NCI-H748 (cell line): ENCODE results near the gene CEP57L1.
"Not testable (repeated sequence)": the region's sequence is repeated elsewhere in the genome, so short reads cannot be mapped to it uniquely, and the experiment has no call there.

Source experiments
- DNase-seq: peaks from one replicate; lab custom pipeline; 2025; ENCODE audit not compliant: unreplicated experiment; lab: John Stamatoyannopoulos, UW

Gene CEP57L1

GRCh38 chr6:109073344-109074132 lies 21.8 kb upstream of the CEP57L1 start:
- peak; percentile 76 for DNase-seq

GRCh38 chr6:109074133-109074415 lies 21.2 kb upstream of the CEP57L1 start:
- no peak for DNase-seq

GRCh38 chr6:109075934-109076333 lies 19.4 kb upstream of the CEP57L1 start:
- no peak for DNase-seq

GRCh38 chr6:109076377-109076776 lies 18.9 kb upstream of the CEP57L1 start:
- DNase-seq, result no peak

GRCh38 chr6:109079981-109080380 lies 15.3 kb upstream of the CEP57L1 start:
- DNase-seq, result no peak

GRCh38 chr6:109081026-109081425 lies 14.3 kb upstream of the CEP57L1 start:
- no peak for DNase-seq

GRCh38 chr6:109081516-109082187 lies 13.7 kb upstream of the CEP57L1 start:
- DNase-seq, result no peak

GRCh38 chr6:109082188-109082577 lies 13.1 kb upstream of the CEP57L1 start:
- DNase-seq, result no peak

GRCh38 chr6:109083657-109084056 lies 11.7 kb upstream of the CEP57L1 start:
- no peak for DNase-seq

GRCh38 chr6:109084146-109084545 lies 11.2 kb upstream of the CEP57L1 start:
- not testable (repeated sequence) for DNase-seq

GRCh38 chr6:109087661-109088264 lies 7.5 kb upstream of the CEP57L1 start:
- no peak for DNase-seq

GRCh38 chr6:109088995-109089394 lies 6.3 kb upstream of the CEP57L1 start:
- peak; percentile 36 for DNase-seq

GRCh38 chr6:109091314-109092024 lies 3.8 kb upstream of the CEP57L1 start:
- peak; percentile 20 for DNase-seq

GRCh38 chr6:109092074-109092473 lies 3.2 kb upstream of the CEP57L1 start:
- DNase-seq, result no peak

- DNase-seq, result peak; percentile 29
These were observed 1.4 kb upstream of the CEP57L1 start for GRCh38 chr6:109093732-109094415.

GRCh38 chr6:109094416-109095035 lies 781 bp upstream of the CEP57L1 start, which contains the start of gene SESN1:
Gene SESN1, minus strand, starts transcription at chr6:109094846. Its CDS starts 773 bp downstream, at chr6:109094073.
- DNase-seq, result peak; percentile 92

GRCh38 chr6:109095835-109096084 lies 453 bp downstream of the CEP57L1 start:
- DNase-seq, result no peak

- no peak for DNase-seq
These were observed 901 bp downstream of the CEP57L1 start for GRCh38 chr6:109096208-109096607.

- DNase-seq, result no peak
These were observed 2.4 kb downstream of the CEP57L1 start for GRCh38 chr6:109097661-109098060.

GRCh38 chr6:109102762-109103161 lies 7.5 kb downstream of the CEP57L1 start:
- no peak for DNase-seq

- DNase-seq, result no peak
These were observed 8.6 kb downstream of the CEP57L1 start for GRCh38 chr6:109103942-109104341.
